DMS79 treated with DMSO at 0.1 percent for 48 hours (cell line): ENCODE data around the gene ARHGAP26.

Source experiments
- DNase-seq: peaks from one replicate; lab custom pipeline; 2025; lab: John Stamatoyannopoulos, UW

Gene ARHGAP26

GRCh38 chr5:143275512-143276363 lies 505.6 kb downstream of the ARHGAP26 start:
- DNase-seq = no peak

GRCh38 chr5:143277536-143277935 lies 507.4 kb downstream of the ARHGAP26 start:
- no peak for DNase-seq
